ENCODE measurements around the gene CCDC126. TPM values are rescaled to one million over a fixed set of nuclear protein-coding genes. Genes with fewer than 3 reads are reported as not detected.

The CCDC126 gene, protein sequence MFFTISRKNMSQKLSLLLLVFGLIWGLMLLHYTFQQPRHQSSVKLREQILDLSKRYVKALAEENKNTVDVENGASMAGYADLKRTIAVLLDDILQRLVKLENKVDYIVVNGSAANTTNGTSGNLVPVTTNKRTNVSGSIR
- total RNA-seq: 10 to 100 TPM in 3 of 4 donors, not detected in 1; 14.5 to 22.8 (median 14.6) TPM

DNA sequence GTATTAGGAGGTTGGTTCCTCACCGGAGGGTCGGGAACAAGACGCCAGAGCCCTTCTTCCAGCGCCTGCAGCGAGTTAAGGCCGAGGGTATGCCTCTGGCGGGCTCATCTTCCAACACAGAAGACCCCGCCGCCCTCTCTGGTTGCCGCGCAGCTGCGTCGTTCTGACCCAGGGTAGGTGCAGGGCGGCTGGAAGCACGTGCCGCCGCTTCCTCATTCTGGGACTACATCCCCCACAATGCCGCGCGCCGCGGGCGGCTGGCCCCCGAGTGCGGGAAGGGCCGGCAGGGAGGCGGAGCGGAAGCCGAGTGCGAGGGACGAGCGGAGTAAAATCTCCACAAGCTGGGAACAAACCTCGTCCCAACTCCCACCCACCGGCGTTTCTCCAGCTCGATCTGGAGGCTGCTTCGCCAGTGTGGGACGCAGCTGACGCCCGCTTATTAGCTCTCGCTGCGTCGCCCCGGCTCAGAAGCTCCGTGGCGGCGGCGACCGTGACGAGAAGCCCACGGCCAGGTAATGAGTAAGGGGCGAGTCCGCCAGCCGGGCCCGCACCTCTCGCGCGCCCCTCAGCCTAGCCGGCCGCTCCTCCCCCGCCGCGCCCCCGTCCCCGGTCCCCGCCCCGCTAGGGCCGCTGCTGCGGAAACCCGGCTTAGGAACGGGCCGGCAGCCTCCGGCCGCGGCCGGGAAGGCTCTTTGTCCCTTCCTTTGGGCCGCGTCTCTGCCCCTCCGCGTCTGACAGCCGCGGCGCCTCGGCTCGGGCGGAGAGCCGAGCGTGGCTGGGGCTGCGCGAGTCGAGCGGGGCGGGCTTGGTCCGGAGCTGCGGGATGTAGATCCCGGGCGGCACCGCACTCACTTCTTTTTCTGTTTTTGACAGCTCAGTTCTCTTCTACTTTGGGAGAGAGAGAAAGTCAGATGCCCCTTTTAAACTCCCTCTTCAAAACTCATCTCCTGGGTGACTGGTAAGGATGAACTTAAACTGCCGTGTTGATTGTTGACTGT lies at the start of gene CCDC126:
Gene CCDC126, plus strand, starts transcription at position 289 of the 998 bp plus-strand sequence. CDS start 13,934 bp downstream, outside the sequence.
- peak; percentile 63 for TF ChIP-seq POLR2A (IDR thresholded peaks at IDR 0.05)
- peak; percentile 63 to 77 (median 74) for TF ChIP-seq POLR2AphosphoS5 (IDR thresholded peaks at IDR 0.05)
- TF ChIP-seq, protein P1, sequence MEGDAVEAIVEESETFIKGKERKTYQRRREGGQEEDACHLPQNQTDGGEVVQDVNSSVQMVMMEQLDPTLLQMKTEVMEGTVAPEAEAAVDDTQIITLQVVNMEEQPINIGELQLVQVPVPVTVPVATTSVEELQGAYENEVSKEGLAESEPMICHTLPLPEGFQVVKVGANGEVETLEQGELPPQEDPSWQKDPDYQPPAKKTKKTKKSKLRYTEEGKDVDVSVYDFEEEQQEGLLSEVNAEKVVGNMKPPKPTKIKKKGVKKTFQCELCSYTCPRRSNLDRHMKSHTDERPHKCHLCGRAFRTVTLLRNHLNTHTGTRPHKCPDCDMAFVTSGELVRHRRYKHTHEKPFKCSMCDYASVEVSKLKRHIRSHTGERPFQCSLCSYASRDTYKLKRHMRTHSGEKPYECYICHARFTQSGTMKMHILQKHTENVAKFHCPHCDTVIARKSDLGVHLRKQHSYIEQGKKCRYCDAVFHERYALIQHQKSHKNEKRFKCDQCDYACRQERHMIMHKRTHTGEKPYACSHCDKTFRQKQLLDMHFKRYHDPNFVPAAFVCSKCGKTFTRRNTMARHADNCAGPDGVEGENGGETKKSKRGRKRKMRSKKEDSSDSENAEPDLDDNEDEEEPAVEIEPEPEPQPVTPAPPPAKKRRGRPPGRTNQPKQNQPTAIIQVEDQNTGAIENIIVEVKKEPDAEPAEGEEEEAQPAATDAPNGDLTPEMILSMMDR (IDR thresholded peaks at IDR 0.05): no peak
- DNase-seq: peak; percentile 95
- in situ Hi-C loops (cut with MboI; ENCODE audit: low pct_ligation_motif_present in 1 of 4, low pct_unique_long_range_greater_than_20kb in 1 of 4, low sequenced_read_pairs in 3 of 4) (loop anchor here in 2 of 4 donors (10.0 kb wide), 1 partner anchor 87 kb away; the partner anchor contains the start of gene FAM221A (in 2 of the 2)), intact Hi-C loops (cut with DNase I; ENCODE audit: low total_unique reads) (loop anchor here (5.0 to 10.0 kb wide), 2 partner anchors 63 to 1820 kb away; partner anchors contain the start of gene TRA2A)
- Histone ChIP-seq H3K4me3 (peak within 1 kb of the TSS; percentile 74 to 83 (median 80)), H3K27me3 (no peaks in the 10 kb centered on the region), H3K27ac (peak within 1 kb of the TSS; percentile 96 to 100 (median 99)), H3K36me3 (no peaks in the 10 kb centered on the region), H3K9me3 (no peaks in the 10 kb centered on the region), H3K4me1 (peaks cover 4 to 18% (median 13%) of the 10 kb centered on the region in 4 donors)
- WGBS, 2 donors (ENCODE audit: low coverage in 1 of 2): 0 to 6% methylated on average over 1 to 38 of the region's 99 CpGs

DNA sequence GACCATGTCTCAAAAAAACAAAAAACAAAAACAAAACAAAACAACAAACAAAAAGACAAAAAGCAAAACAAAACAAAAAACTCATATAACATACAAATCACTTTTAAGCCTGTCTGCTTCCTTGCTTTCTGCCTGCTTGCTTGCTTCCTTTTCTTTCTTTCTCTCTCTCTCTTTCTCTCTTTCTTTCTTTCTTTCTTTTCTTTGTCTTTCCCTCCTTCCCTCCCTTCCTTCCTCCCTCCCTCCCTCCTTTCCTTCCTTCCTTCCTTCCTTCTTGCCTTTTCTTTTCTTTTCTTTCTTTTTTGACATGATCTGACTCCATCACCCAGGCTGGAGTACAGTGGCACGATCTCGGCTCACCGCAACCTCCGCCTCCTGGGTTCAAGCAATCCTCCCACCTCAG lies 49.5 kb upstream of the CCDC126 start:
- 93 to 97% methylated on average over 3 to 4 of the region's 4 CpGs for WGBS, 2 donors (ENCODE audit: low coverage in 1 of 2)
- no peak for TF ChIP-seq POLR2A (IDR thresholded peaks at IDR 0.05)
- no peak for TF ChIP-seq POLR2AphosphoS5 (IDR thresholded peaks at IDR 0.05)
- no peak for TF ChIP-seq EP300 (IDR thresholded peaks at IDR 0.05; ENCODE audit: low read depth)
- TF ChIP-seq, protein P1 (IDR thresholded peaks at IDR 0.05): no peak
- Histone ChIP-seq H3K4me1 (peaks cover 0 to 4% (median 0%) of the 10 kb centered on the region in 4 donors), H3K36me3 (no peaks in the 10 kb centered on the region), H3K4me3 (no peak overlapping the region), H3K27ac (no peak overlapping the region), H3K27me3 (no peaks in the 10 kb centered on the region), H3K9me3 (no peaks in the 10 kb centered on the region)
- in situ Hi-C loops (cut with MboI; ENCODE audit: low pct_ligation_motif_present in 1 of 4, low pct_unique_long_range_greater_than_20kb in 1 of 4, low sequenced_read_pairs in 3 of 4) (no loop called here), intact Hi-C loops (cut with DNase I; ENCODE audit: low total_unique reads) (loop anchor here (10.0 kb wide), 1 partner anchor 167 kb away; the partner anchor contains the start of gene STK31)
- no peak for DNase-seq

DNA sequence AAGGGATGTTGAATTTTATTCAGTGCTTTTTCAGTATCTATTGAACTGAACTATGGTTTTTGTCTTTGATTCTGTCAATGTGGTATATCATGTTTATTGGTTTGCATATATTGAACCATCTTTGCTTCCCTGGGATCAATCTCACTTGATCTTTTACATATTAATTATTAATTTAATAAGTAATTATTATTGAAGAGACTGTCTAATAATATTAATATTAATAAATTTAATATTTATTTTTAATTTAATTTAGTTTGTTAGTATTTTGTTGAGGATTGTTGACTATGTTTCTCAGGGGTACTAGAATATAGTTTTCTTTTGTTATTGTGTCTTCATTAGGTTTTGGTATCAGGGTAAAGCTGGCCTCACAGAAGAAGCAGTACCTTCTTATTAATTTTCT lies 38.9 kb upstream of the CCDC126 start:
- Histone ChIP-seq H3K27me3 (peaks cover 3% of the 10 kb centered on the region), H3K36me3 (no peaks in the 10 kb centered on the region), H3K4me3 (no peak overlapping the region), H3K27ac (no peak overlapping the region), H3K4me1 (no peaks in the 10 kb centered on the region), H3K9me3 (no peaks in the 10 kb centered on the region)
- intact Hi-C loops (cut with DNase I; ENCODE audit: low total_unique reads) (no loop called here), in situ Hi-C loops (cut with MboI; ENCODE audit: low pct_ligation_motif_present in 1 of 4, low pct_unique_long_range_greater_than_20kb in 1 of 4, low sequenced_read_pairs in 3 of 4) (loop anchor here in 2 of 4 donors (25.0 kb wide), 1 partner anchor 1104 kb away; no protein-coding TSS in a partner anchor)
- no peak for DNase-seq
- TF ChIP-seq EP300 (IDR thresholded peaks at IDR 0.05; ENCODE audit: low read depth) (no peak), POLR2AphosphoS5 (IDR thresholded peaks at IDR 0.05) (no peak), POLR2A (IDR thresholded peaks at IDR 0.05) (no peak)
- TF ChIP-seq, protein P1 (IDR thresholded peaks at IDR 0.05): no peak

All from transverse colon (tissue), 4 donors.